Gastrocnemius medialis (tissue), 4 donors: ENCODE measurements around the gene LSS.

Experiments used
- POLR2A ChIP-seq, 2 donors: fragments of 450-650 bp; IDR thresholded peaks; one replicate each; pipeline ENCODE4 v1.6.1; 2017; ENCODE audit warnings: antibody characterized with exemption in 2 of 2, mild to moderate bottlenecking in 2 of 2, moderate library complexity in 2 of 2
- TF ChIP-seq, protein P1 (sequence below), 5 experiments: fragments of 450-650 bp in 3 of 5; fragments of 200-600 bp in 2 of 5; sonication (generic) in 2 of 5; IDR thresholded peaks in 4 of 5; conservative IDR thresholded peaks in 1 of 5; 1 replicate in 4 of 5; 2 replicates in 1 of 5; pipeline ENCODE4 v1.5.1; 2016 to 2019; ENCODE audit warnings: antibody characterized with exemption in 5 of 5, mild to moderate bottlenecking in 3 of 5, moderate library complexity in 3 of 5

DNA sequence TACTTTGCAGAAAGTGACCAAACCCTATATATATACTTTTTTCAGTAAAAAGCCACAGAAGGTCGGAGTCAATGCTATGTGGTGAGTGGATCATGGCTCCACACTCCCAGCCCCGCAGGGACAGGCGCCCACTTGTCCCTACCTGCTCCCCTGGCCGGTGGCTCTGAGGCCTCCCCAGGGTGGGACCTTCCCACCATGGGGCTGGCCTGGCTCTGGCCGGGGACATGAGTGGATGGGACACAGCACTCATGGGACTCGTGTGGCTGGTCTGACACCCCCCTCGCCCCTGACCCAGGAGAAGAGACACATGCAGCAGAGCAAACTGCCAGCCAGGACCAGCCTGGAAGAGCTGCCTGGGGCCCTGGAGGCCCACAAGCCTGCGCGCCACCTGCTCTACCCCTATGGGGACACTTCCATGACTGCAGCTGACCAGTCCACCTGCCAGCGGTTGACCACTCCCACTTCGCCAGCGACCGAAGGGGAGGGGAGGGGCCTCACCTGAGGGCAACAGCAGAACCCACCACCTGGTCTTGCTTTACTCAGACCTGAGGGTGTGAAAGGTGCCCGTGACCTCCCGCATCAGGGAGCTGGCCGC lies 46.5 kb downstream of the LSS start:
- TF ChIP-seq POLR2A (IDR thresholded peaks at IDR 0.05) = no peak
- TF ChIP-seq, protein P1, sequence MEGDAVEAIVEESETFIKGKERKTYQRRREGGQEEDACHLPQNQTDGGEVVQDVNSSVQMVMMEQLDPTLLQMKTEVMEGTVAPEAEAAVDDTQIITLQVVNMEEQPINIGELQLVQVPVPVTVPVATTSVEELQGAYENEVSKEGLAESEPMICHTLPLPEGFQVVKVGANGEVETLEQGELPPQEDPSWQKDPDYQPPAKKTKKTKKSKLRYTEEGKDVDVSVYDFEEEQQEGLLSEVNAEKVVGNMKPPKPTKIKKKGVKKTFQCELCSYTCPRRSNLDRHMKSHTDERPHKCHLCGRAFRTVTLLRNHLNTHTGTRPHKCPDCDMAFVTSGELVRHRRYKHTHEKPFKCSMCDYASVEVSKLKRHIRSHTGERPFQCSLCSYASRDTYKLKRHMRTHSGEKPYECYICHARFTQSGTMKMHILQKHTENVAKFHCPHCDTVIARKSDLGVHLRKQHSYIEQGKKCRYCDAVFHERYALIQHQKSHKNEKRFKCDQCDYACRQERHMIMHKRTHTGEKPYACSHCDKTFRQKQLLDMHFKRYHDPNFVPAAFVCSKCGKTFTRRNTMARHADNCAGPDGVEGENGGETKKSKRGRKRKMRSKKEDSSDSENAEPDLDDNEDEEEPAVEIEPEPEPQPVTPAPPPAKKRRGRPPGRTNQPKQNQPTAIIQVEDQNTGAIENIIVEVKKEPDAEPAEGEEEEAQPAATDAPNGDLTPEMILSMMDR (IDR thresholded peaks at IDR 0.05 in 4 of 5, conservative IDR thresholded peaks at IDR 0.05 in 1 of 5) = no peak
